ENCODE results near the gene KIF3B. TPM values are rescaled to one million over a fixed set of nuclear protein-coding genes. Genes with fewer than 3 reads are reported as not detected.
A peak's percentile ranks its signal among the peaks of the same experiment; 100 is the strongest.
"Not testable (repeated sequence)": the region's sequence is repeated elsewhere in the genome, so short reads cannot be mapped to it uniquely, and the experiment has no call there.

KIF3B gene
- total RNA-seq, 1 donor from 2014 or later: 20.1 TPM

- H3K4me3 ChIP-seq: peak overlapping the region in 1 of 2 donors; percentile 20
- peak overlapping the region in 1 of 2 donors; percentile 7 for H3K27ac ChIP-seq
- no peaks in the 10 kb centered on the region for H3K27me3 ChIP-seq
- no peak for TF ChIP-seq CTCF (IDR thresholded peaks at IDR 0.05)
- no peaks in the 10 kb centered on the region for H3K9me3 ChIP-seq
- DNase-seq (ENCODE audit: low spot score in 2 of 2): no peak
- peaks cover 0 to 3% of the 10 kb centered on the region in 2 donors for H3K4me1 ChIP-seq
- intact Hi-C loops (cut with DNase I): loop anchor here (5.0 kb wide), 1 partner anchor 314 kb away; no protein-coding TSS in a partner anchor
- H3K36me3 ChIP-seq: no peaks in the 10 kb centered on the region
Measured at GRCh38 chr20:32338665-32339064, 61.2 kb downstream of the KIF3B start.

GRCh38 chr20:32339116-32339515, 61.7 kb downstream of the KIF3B start:
- H3K36me3 ChIP-seq: no peaks in the 10 kb centered on the region
- H3K4me3 ChIP-seq: peak overlapping the region in 1 of 2 donors; percentile 20
- H3K27me3 ChIP-seq: no peaks in the 10 kb centered on the region
- H3K4me1 ChIP-seq: peaks cover 0 to 3% of the 10 kb centered on the region in 2 donors
- H3K27ac ChIP-seq: peak overlapping the region; percentile 7 to 19
- intact Hi-C loops (cut with DNase I): loop anchor here (5.0 kb wide), 1 partner anchor 313 kb away; no protein-coding TSS in a partner anchor
- no peak for TF ChIP-seq CTCF (IDR thresholded peaks at IDR 0.05)
- DNase-seq (ENCODE audit: low spot score in 2 of 2): no peak
- H3K9me3 ChIP-seq: no peaks in the 10 kb centered on the region

DNA sequence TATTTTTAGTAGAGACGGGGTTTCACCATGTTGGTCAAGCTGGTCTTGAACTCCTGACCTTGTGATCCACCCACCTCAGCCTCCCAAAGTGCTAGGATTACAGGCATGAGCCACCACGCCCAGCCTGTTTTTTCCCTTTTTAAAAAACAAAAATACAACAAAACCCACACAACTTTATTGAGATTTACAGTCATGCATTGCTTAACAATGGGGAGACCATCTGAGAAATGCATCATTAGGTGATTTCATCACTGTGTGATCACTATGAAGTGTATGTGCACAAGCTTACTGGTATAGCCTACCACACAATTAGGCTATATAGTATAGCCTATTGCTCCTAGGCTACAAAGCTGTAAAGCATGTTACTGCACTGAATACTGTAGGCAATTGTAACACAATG, 63.6 kb downstream of the KIF3B start:
- intact Hi-C loops (cut with DNase I); H3K36me3 ChIP-seq; H3K27me3 ChIP-seq; H3K27ac ChIP-seq; H3K9me3 ChIP-seq; H3K4me1 ChIP-seq; DNase-seq (ENCODE audit: low spot score in 2 of 2); H3K4me3 ChIP-seq: not testable (repeated sequence)

DNA sequence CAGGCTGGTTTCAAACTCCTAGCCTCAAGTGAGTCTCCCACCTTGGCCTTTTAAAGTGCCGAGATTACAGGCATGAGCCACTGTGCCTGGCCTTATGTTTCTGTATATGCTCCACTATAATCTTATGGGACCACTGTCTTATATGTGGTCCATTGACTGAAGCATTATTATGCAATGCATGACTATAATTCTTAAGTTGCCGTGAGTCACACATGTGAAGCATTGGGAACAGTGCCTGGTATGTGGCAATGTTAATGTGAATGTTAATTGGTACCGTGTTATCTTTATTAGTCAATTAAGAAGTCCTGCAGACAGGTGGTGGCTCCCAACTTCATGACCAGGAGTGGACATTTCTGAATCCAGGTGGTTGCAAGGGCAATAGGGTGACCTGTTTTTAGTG, 66.0 kb downstream of the KIF3B start:
- intact Hi-C loops (cut with DNase I): no loop called here
- peaks cover 0 to 3% of the 10 kb centered on the region in 2 donors for H3K4me1 ChIP-seq
- H3K9me3 ChIP-seq: no peaks in the 10 kb centered on the region
- no peak overlapping the region for H3K4me3 ChIP-seq
- no peak for TF ChIP-seq CTCF (IDR thresholded peaks at IDR 0.05)
- no peak for DNase-seq (ENCODE audit: low spot score in 2 of 2)
- no peak overlapping the region for H3K27ac ChIP-seq
- no peaks in the 10 kb centered on the region for H3K36me3 ChIP-seq
- no peaks in the 10 kb centered on the region for H3K27me3 ChIP-seq

DNA sequence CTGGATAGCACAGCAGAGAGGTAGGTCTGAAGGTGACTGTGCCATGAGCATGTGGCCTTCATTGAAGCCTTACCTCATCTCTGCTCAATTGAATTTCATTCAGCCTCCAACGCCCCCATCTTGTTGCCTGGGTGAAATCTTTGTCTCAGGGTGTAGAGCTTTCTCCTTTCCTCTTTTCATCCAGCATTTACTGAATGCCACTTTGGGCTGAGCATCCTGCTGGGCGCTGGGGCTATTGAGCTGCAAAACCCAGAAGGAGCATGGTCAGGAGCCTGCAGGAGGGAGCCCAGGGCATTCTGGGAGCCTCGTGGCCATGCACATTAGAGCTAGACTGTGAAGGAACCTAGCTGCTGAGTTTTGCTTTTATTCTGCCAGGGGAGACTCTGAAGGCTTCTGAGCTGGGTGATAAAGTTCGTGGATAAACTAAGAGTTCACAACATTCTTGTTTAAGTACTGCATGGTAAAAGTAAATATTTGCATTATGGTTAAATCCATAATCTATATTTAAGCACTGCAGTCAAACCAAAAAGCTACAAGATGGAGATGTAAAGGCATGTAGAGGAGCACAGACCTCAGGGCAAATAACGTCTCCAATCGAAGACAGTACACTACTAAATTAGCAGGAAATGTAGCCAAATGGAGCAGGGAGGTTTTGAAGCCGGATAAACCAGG, 67.5 kb downstream of the KIF3B start:
- no peak for TF ChIP-seq CTCF (IDR thresholded peaks at IDR 0.05)
- Histone ChIP-seq H3K4me3 (no peak overlapping the region), H3K27ac (no peak overlapping the region), H3K36me3 (no peaks in the 10 kb centered on the region), H3K4me1 (no peaks in the 10 kb centered on the region), H3K27me3 (no peaks in the 10 kb centered on the region), H3K9me3 (no peaks in the 10 kb centered on the region)
- DNase-seq (ENCODE audit: low spot score in 2 of 2): no peak
- intact Hi-C loops (cut with DNase I): no loop called here

- Histone ChIP-seq H3K36me3 (no peaks in the 10 kb centered on the region), H3K27ac (no peak overlapping the region), H3K9me3 (no peaks in the 10 kb centered on the region), H3K4me1 (no peaks in the 10 kb centered on the region), H3K27me3 (no peaks in the 10 kb centered on the region), H3K4me3 (no peak overlapping the region)
- intact Hi-C loops (cut with DNase I): no loop called here
- no peak for TF ChIP-seq CTCF (IDR thresholded peaks at IDR 0.05)
- DNase-seq (ENCODE audit: low spot score in 2 of 2): no peak
Measured at GRCh38 chr20:32348207-32348606, 70.8 kb downstream of the KIF3B start.
